Panc1 (cell line): ENCODE measurements around the gene AFG1L.
"Not testable (repeated sequence)": the region's sequence is repeated elsewhere in the genome, so short reads cannot be mapped to it uniquely, and the experiment has no call there.

Experiments used
- CTCF ChIP-seq: fragments of 450-650 bp; IDR thresholded peaks from 2 replicates; pipeline ENCODE4 v1.5.1; 2017; ENCODE audit warnings: mild to moderate bottlenecking
- POLR2AphosphoS5 ChIP-seq: IDR thresholded peaks from 2 replicates; pipeline ENCODE4 v1.6.1; 2012; ENCODE audit warnings: mild to moderate bottlenecking, low read depth, low read length, moderate library complexity
- REST ChIP-seq, 2 experiments: IDR thresholded peaks; 2 replicates each; pipeline ENCODE4 v1.6.1; 2011 to 2012; ENCODE audit warnings: low read depth in 2 of 2, control low read depth in 1 of 2, low read length in 1 of 2, mild to moderate bottlenecking in 1 of 2, moderate library complexity in 1 of 2; ENCODE audit not compliant: insufficient read depth in 1 of 2
- TCF7L2 ChIP-seq: IDR thresholded peaks from 2 replicates; pipeline ENCODE4 v1.6.1; 2011; ENCODE audit warnings: mild to moderate bottlenecking, low read depth, low read length, inconsistent platforms

GRCh38 chr6:108330221-108330785 lies 35.4 kb downstream of the AFG1L start:
- TF ChIP-seq TCF7L2; CTCF; REST (IDR thresholded peaks at IDR 0.05; ENCODE audit: insufficient read depth in 1 of 2, low read depth in 2 of 2, low read length in 1 of 2); POLR2AphosphoS5: not testable (repeated sequence)
